SKM-1 (cell line): ENCODE data around the gene PIK3AP1.
"Not testable (repeated sequence)": the region's sequence is repeated elsewhere in the genome, so short reads cannot be mapped to it uniquely, and the experiment has no call there.

Experiments used
- DNase-seq: peaks from one replicate; lab custom pipeline; 2025; ENCODE audit not compliant: unreplicated experiment; lab: John Stamatoyannopoulos, UW

PIK3AP1 gene

GRCh38 chr10:96579133-96579532, 141.2 kb downstream of the PIK3AP1 start:
- no peak for DNase-seq

- DNase-seq: no peak
Measured at GRCh38 chr10:96578633-96579032, 141.7 kb downstream of the PIK3AP1 start.

- no peak for DNase-seq
Measured at GRCh38 chr10:96578022-96578421, 142.3 kb downstream of the PIK3AP1 start.

GRCh38 chr10:96577069-96577468, 143.2 kb downstream of the PIK3AP1 start:
- DNase-seq: no peak

GRCh38 chr10:96576277-96576980, 143.9 kb downstream of the PIK3AP1 start:
- DNase-seq: no peak

DNA sequence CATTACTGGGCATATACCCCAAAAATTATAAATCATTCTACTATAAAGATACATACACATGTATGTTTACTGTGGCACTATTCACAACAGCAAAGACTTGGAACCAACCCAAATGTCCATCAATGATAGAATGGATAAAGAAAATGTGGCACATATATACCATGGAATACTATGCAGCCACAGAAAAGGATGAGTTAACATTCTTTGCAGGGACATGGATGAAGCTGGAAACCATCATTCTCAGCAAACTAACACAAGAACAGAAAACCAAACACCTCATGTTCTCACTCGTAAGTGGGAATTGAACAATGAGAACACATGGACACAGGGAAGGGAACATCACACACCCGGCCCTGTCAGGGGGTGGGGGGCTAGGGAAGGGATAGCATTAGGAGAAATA, 145.8 kb downstream of the PIK3AP1 start:
- not testable (repeated sequence) for DNase-seq

- DNase-seq: no peak
Measured at GRCh38 chr10:96573036-96573435, 147.3 kb downstream of the PIK3AP1 start.

DNA sequence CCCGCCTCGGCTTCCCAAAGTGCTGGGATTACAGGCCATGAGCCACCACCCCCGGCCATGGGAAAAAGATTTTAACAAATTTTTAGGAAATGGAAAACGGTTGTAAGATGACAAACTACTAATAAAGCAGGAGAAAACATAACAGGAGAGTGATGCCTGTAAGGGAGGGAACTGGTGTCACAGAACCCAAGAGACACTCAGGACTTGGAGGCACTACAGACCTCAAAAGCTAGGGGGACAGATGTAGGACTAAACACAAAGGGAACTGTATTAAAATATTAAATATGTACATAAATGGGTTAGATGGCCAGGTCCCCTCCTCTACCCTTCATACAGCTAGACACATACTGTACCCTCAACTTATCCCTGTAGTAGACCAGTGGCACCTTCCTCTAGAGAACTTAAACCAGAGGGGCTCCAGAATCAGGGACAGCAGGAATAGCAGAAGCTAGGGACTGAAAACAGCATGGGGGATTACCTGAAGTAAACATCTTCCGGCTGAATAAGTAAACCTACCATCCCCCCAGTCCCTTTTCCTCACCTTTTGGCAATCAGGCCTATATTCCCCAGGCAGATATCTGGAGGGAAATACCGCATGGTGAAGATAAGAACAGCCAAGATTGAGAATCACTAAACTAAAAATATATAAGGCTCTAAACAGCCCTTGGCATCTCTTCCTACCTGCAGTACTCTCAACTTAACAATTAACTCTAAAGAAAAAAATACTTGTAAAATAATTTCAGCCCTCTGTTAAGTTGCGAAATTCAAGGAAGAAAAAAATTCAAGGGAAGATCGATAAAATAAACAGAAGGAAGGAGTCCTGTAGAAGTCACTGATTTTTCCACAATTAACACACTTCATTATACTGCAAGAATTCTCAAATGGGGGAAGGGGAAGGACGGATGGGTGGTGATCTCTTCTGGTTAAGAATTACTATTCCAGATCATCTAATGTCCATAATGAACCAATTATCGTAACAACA, 149.0 kb downstream of the PIK3AP1 start:
- DNase-seq: no peak

DNA sequence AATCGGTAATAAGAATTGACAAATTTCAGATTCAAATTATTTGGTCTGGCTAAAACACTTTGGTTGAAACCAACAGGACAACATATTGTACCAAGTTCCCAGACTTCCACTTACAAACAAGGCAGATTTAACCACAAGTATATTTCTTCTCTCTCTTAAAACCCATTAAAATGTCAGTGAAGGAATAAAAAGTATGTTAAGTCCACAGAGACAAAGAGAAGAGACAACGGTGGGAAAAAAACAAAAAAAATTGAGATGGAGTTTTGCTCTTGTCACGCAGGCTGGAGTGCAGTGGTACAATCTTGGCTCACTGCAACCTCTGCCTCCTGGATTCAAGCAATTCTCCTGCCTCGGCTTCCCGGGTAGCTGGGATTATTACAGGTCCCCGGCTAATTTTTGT, 149.8 kb downstream of the PIK3AP1 start:
- no peak for DNase-seq

GRCh38 chr10:96568402-96568801, 151.9 kb downstream of the PIK3AP1 start:
- DNase-seq: no peak

GRCh38 chr10:96565774-96566173, 154.5 kb downstream of the PIK3AP1 start:
- DNase-seq: no peak

DNA sequence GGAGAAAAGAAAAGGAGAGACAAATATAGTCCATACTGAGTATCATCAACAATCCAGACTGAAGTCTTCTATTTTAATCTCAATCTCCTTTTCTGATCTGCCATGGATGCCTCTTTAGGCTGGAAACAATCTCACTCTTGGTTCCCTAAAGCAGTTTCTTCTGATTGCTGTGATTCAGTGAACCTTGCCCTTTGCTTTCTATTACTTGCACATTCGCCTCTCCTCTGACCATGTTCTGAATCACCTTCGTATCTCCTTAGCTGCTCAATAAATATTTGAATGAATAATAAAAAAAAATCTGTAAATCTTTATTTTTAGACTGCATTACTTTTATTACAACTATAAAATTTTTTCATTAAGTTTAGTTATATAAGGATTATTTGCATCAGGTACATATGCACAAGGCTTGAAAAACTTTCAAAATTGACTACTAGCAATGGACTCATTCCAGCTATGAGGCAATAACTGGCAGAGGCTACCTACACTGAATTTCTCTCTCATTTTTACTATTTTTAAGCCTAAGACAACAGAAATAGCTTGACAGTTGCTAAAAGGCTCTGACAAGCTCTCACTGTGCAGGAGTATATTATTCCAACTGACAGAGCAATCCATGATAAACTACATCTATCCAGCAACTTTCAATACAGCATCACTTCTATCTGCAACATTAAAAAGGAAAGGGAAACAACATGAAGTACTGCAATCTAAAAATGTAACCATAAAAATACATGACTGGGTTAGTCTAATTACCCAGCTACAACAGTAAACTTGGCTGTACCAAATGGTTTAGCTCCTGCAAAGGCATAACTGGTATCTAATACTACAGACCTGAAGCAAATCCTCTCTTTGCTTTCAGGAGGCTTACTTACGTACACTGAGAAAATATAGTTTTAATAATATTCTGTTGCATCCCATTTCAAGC, 159.1 kb downstream of the PIK3AP1 start:
- DNase-seq: no peak

DNA sequence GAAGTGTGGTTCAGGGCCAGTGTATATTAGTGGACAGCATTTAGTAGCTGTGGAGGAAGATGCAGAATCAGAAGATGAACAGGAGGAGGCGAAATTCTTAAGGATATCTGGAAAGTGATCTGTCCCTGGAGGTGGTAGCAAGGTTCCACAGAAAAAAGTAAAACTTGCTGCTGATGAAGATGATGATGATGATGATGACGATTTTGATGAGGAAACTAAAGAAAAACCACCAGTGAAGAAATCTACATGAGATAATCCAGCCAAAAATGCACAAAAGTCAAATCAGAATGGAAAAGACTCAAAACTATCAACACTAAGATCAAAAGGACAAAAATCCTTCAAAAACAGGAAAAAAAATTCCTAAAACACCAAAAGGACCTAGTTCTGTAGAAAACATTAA, 159.8 kb downstream of the PIK3AP1 start:
- DNase-seq: no peak

DNA sequence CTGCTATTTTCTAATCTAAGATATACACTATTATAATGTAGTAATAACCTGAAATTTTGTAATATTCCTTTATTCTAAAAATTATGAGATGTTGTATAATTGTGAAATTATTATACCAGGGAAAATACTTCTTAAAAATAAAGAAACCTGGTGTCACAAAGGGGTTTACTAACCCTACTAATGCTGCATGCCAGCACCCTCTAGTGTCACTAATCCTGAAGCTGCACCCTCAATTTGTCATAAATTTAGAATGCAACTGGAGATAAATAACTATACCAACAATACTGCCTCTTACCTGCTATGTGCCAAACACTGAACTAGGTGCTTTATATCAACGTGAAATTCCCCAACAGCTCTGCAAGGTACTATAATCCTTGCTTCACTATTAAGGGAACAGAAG, 164.3 kb downstream of the PIK3AP1 start:
- DNase-seq: no peak

- DNase-seq: no peak
Measured at GRCh38 chr10:96555330-96555729, 165.0 kb downstream of the PIK3AP1 start.

DNA sequence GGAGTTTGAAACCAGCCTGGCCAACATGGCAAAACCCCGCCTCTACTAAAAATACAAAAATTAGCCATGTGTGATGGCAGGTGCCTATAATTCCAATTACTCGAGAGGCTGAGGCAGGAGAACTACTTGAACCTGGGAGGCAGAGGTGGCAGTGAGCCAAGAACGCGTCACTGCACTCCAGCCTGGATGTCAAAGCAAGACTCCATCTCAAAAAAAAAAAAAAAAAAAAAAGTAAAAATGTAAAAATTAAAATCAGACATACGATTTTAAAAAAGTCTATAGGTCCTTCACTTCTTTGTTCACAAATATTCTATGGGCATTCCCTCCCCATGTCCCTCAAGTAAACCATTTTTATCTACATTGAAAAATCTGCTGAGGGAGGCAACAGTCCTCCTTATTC, 171.7 kb downstream of the PIK3AP1 start:
- DNase-seq: no peak

GRCh38 chr10:96545558-96545957, 174.8 kb downstream of the PIK3AP1 start:
- DNase-seq: not testable (repeated sequence)
